Middle frontal gyrus (tissue), 1 donor: ENCODE results near the gene COG4.
"Not testable (repeated sequence)": the region's sequence is repeated elsewhere in the genome, so short reads cannot be mapped to it uniquely, and the experiment has no call there.

Source experiments
- DNase-seq: peaks from one replicate; pipeline ENCODE4 v3.0.0-alpha.2; 2015; ENCODE audit warnings: low spot score; ENCODE audit errors: extremely low spot score

Gene COG4

GRCh38 chr16:70457446-70458166 is 65.7 kb downstream of the COG4 start:
- DNase-seq, result no peak

DNA sequence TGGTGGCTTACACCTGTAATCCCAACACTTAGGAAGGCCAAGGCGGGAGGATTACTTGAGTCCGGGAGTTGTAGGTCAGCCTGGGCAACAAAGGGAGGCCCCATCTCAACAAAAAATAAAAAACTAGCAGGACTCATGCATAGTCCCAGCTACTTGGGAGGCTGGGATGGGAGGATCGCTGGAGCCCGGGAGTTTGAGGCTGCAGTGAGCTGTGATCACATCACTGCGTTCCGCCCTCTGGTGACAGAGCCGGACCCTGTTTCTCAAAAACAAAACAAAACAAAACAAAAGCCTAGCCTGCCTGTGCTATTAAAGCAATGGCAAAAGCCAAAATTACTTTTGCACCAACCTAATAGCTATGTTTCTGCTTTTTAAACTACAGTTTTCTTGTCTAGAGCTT is 67.4 kb downstream of the COG4 start:
- DNase-seq, result no peak

DNA sequence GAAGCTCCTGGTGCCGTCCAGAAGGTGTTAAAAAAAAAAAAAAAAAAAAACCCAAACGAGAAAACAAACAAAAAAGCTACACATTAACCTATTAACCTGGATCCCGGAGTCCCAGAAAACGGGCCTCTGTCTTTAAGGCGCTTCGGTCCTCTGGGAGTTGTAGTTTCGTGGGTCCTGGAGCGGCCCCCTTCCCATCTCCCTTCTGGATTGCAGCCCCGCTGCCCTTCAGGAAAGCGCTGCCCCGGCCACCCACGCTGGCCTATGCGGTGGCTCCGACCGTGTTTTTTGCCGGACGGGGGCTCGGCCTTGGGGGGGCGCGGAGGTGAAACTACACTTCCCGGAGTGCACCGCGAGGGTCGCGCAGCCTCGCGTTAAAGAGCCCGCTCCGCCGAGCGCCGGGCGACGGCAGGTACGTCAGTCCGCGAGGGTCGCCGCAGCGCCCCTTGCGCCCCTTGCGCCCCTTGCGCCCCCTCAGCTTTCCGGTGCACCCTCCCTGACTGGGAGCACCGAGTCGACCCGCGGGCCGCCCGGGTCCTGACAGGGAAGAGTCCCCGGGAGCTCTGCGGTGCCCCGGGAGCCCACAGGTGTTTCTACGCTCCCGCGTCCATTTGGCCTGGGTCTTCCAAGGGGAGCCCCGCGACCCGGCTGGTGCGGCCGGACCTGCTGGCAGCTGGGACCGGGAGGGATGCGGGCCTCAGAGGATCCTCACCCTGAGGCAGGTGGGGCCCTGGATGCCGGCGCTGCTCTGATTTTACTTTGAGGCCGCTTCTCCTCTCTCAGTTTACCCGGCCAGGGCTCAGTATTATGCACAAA is 68.9 kb downstream of the COG4 start, which contains the start of gene FCSK:
Gene FCSK, plus strand, starts transcription at position 374 of the 813 bp plus-strand sequence. CDS start 8,596 bp downstream, outside the sequence.
- DNase-seq, result peak; percentile 48

- DNase-seq, result no peak
These were observed 69.5 kb downstream of the COG4 start for GRCh38 chr16:70453892-70454221.

DNA sequence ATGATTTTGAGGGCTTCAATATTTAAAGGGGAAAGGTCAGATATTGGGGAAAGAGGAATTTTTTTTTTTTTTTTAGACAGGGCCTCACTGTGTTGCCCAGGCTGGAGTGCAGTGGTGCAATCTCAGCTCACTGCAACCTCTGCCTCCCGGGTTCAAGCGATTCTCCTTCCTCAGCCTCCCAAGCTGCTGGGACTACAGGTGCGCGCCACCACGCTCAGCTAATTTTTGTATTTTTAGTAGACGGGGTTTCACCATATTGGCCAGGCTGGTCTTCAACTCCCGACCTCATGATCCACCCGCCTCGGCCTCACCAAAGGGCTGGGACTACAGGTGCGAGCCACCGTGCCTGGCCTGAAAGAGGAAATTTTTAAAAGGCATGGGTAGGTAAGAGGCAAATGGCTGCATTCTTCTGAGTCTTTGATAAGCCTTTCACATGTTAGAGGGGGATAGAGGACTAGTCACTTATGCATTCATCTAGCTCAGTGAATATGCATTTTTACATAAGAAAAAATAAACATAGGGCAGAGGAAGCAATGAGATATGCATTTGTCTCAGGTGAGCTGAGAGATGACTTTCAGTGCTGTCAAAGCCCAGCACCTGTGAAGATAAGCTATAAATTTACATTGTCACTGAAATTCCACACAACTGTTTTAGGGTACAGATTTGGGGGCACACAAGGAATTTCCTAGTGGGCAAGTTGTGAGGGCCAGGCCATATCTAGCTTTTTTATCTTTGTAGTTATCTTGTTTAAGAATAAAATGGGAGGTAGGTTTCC is 70.0 kb downstream of the COG4 start:
- DNase-seq, result no peak

GRCh38 chr16:70451004-70451340 is 72.4 kb downstream of the COG4 start:
- DNase-seq, result not testable (repeated sequence)

- not testable (repeated sequence) for DNase-seq
These were observed 73.0 kb downstream of the COG4 start for GRCh38 chr16:70450142-70451003.

DNA sequence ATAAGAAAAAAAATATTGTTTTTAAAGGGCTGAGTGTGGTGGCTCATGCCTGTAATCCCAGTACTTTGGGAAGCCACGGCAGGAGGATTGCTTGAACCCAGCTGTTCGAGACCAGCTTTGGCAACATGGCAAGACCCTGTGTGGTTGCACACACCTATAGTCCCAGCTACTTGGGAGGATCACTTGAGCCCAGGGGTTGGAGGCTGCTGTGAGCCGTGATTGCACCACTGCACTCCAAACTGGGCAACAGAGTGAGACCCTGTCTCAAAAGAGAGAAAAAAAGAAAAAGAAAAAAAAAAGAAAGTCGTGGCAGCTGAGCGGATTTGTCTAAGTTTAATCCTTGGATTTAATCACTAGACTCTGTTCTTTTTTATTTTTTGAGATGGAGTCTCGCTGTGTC is 75.3 kb downstream of the COG4 start:
- DNase-seq, result no peak

GRCh38 chr16:70444249-70445063 is 78.9 kb downstream of the COG4 start:
- no peak for DNase-seq

DNA sequence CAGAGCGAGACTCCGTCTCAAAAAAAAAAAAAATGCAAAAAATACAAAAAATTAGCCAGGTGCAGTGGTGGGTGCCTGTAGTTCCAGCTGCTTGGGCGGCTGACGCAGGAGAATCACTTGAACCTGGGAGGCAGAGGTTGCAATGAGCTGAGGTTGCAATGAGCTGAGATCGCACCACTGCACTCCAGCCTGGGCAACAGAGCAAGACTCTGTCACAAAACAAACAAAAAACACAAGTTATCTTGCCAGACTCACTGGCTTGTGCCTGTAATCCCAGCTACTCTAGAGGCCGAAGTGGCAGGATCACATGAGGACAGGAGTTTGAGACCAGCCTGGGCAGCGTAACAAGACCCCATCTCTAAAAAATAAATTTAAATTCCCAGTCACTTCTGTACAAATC is 81.0 kb downstream of the COG4 start:
- no peak for DNase-seq

GRCh38 chr16:70441406-70441990 is 81.9 kb downstream of the COG4 start:
- no peak for DNase-seq

- no peak for DNase-seq
These were observed 83.2 kb downstream of the COG4 start for GRCh38 chr16:70440009-70440692.

- DNase-seq, result peak; percentile 89
These were observed 84.1 kb downstream of the COG4 start, which contains the start of gene ST3GAL2 for GRCh38 chr16:70438969-70439862. Gene ST3GAL2 (minus strand): TSS chr16:70439100. CDS start chr16:70398530, 40,570 bp downstream.

- DNase-seq, result no peak
These were observed 84.8 kb downstream of the COG4 start for GRCh38 chr16:70438585-70438968.

DNA sequence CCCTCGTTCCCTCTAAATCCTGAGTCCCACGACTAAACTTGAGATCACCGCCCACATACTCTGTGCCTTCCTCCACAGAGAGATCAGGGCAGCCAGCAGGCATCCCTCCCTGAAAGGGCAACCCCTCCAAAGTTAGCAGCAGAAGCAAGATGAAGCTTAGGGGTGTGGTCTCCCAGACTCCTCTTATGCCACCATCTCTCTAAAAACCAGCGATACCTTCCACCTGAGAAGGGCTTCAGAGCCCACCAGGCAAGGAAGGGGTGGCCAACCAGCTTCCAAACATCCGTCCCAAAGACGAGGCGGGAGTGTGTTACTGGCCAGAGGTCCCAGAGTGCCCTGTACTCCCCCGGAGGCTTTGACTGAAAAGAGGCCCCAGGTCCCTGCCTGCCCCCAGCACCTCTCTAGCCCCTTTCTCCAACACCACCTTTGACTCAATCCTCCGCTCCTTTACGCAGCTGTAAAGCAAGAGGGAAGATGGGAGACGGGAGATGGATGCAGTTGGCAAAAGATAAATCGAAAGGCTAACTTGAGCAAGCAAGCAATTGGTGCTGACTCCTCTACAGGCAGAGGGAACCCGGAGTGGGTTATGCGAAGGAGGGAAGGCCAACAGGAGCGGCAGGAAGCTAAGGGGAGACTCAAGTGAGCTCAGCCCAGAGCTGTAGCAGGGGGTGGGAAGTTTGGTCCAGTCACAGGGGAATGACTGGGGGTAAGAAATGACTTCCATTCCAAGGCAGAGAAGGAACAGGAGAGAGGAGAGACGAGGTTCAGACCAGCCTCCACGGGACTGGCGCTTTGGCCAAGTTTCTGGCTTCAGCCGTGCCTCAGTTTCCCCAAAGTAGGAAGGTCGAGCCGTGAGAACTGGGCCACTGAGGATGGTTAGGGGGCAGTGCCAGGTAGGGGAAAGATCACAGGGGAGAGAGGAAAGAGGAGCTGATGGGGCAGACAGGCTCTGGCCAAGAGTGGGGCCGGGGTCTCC is 85.5 kb downstream of the COG4 start:
- no peak for DNase-seq

- DNase-seq, result no peak
These were observed 86.3 kb downstream of the COG4 start for GRCh38 chr16:70437017-70437581.
